ENCODE measurements around the gene TMEM59L.

DNA sequence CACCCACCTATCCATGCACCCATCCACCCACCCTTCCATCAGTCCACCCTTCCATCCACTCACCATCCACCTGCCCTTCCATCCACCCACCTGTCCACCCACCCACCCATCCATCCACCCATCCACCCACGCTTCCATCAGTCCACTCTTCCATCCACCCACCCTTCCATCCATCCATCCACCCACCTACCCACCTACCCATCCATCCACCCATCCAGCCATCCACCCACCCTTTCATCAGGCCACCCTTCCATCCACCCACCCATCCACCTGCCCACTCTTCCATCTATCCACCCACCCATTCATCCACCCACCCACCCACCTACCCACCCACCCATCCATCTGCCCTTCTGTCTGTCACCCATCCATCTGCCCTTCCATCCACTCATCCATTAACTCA, 41.2 kb downstream of the TMEM59L start:
- TF ChIP-seq, protein P1, sequence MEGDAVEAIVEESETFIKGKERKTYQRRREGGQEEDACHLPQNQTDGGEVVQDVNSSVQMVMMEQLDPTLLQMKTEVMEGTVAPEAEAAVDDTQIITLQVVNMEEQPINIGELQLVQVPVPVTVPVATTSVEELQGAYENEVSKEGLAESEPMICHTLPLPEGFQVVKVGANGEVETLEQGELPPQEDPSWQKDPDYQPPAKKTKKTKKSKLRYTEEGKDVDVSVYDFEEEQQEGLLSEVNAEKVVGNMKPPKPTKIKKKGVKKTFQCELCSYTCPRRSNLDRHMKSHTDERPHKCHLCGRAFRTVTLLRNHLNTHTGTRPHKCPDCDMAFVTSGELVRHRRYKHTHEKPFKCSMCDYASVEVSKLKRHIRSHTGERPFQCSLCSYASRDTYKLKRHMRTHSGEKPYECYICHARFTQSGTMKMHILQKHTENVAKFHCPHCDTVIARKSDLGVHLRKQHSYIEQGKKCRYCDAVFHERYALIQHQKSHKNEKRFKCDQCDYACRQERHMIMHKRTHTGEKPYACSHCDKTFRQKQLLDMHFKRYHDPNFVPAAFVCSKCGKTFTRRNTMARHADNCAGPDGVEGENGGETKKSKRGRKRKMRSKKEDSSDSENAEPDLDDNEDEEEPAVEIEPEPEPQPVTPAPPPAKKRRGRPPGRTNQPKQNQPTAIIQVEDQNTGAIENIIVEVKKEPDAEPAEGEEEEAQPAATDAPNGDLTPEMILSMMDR (IDR thresholded peaks at IDR 0.05; ENCODE audit: low read depth, low read length, poor library complexity, severe bottlenecking), result no peak
- TF ChIP-seq EZH2phosphoT487 (IDR thresholded peaks at IDR 0.05; ENCODE audit: borderline replicate concordance, low read length), result no peak
